DMS53 (cell line): ENCODE results near the gene CADPS2.
A peak's percentile ranks its signal among the peaks of the same experiment; 100 is the strongest.

Experiments
- DNase-seq: peaks from one replicate; lab custom pipeline; 2025; lab: John Stamatoyannopoulos, UW

Gene CADPS2

GRCh38 chr7:122525355-122525754 is 360.9 kb downstream of the CADPS2 start:
- DNase-seq = no peak

GRCh38 chr7:122521767-122522166 is 364.5 kb downstream of the CADPS2 start:
- no peak for DNase-seq

GRCh38 chr7:122520971-122521555 is 365.2 kb downstream of the CADPS2 start:
- DNase-seq = no peak

GRCh38 chr7:122518488-122518887 is 367.8 kb downstream of the CADPS2 start:
- DNase-seq = peak; percentile 35

- no peak for DNase-seq
These were observed 368.7 kb downstream of the CADPS2 start for GRCh38 chr7:122517576-122517975.

- peak; percentile 71 for DNase-seq
These were observed 370.9 kb downstream of the CADPS2 start for GRCh38 chr7:122515404-122515803.

- no peak for DNase-seq
These were observed 375.0 kb downstream of the CADPS2 start for GRCh38 chr7:122511268-122511667.

DNA sequence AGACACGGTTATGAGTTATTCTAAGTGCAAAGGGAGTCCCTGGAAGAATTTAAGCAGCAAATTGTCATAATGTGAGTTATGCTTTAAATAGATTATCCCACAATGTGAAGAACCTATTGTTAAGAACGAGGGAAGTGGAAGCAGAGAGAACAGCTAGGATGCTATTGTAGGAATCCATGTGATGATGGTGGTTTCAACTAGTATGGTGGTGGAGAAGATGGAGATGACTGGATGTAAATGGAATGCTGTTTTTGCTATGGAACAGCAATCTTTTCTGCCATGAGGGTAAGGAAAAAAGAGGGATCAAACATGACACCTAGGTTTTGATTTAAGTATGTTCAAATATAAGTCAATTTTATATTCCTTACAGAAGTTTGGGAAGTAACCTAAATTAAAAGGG is 378.7 kb downstream of the CADPS2 start:
- DNase-seq = no peak

- no peak for DNase-seq
These were observed 394.3 kb downstream of the CADPS2 start for GRCh38 chr7:122492007-122492406.

DNA sequence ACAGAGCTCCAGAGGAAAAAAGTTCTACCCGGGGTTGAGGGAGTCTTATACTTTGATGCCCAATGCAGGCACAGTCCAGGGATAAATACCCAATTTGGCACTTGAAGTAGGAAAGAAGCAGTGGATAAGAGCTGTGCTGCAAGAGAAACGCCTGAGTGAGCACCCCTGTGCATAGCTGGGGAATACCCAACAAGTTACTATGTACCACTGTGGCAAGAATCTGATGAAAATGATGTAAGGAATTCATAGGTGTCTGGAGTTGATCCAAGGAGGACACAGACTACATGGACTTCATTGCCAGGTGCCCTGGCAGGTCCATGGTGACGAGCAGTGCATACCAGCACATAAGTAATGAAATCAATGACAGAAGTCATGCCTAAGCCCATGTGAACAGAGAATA is 398.0 kb downstream of the CADPS2 start:
- DNase-seq = no peak

DNA sequence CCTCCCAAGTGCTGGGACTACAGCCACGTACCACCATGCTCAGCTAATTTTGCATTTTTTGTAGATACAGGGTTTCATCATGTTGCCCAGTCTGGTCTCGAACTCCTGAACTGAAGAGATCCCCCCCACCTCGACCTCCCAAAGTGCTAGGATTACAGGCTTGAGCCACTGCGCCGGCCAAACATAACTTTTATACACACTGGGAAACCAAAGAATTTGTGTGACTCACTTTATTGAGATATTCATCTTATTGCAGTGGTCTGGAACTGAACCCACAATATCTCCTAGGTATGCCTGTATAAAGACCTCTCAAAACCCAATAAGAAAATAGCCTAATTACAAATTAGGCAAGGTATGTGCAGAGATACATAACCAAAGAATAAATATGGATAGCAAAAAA is 399.1 kb downstream of the CADPS2 start:
- DNase-seq = no peak

DNA sequence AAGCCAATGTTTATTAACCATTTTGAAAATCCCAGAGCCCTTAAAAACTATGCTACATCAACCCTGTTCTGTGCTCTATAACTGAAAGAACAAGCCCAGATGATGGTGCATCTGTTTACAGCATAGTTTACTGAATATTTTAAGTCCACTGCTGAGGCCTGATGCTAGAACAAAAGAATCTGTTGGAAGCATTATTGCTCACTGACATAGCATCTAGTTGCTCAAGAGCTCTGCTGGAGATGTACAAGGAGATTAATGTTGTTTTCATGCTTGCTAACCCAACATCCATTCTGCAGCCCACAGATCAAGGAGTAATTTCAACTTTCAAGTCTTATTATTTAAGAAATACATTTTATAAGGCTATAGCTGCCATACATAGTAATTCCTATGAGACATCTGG is 400.4 kb downstream of the CADPS2 start:
- no peak for DNase-seq

DNA sequence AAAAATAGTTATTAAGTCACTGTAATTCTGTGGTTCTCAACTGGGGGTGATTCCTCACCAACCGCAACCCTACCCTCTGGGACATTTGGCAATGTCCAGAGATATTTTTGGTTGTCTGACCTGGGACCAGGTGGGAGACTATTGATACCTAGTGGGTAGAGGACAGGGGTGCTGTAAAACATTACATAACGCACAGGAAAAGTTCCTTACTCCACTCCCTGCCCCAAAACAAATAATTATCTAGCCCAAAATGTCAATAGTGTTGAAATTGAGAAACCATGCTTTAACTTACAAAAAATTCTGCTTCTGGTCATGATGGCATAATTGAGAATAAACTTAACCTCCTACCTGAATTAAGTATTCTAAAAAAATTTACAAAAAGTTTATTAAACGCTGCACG is 404.0 kb downstream of the CADPS2 start:
- DNase-seq = no peak

DNA sequence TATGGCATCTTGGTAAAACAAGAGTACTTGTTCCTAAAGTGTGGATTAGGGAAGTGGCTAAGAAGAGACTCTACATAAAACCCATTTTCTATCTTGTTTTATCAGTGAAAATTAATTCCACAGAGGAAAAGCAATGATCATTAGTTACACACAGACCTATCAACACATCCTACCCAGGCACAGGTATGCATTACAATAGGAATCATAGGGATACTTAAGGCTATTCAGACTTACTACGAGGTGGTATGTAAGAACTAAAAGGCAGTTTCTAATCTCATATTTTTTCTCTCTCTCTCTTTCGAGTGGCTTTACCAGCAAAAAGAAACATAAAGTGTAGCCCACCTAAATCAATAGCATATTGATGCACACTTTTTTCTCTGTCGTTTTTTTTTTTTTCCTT is 415.4 kb downstream of the CADPS2 start:
- no peak for DNase-seq

GRCh38 chr7:122468945-122469344 is 417.3 kb downstream of the CADPS2 start:
- DNase-seq = no peak

DNA sequence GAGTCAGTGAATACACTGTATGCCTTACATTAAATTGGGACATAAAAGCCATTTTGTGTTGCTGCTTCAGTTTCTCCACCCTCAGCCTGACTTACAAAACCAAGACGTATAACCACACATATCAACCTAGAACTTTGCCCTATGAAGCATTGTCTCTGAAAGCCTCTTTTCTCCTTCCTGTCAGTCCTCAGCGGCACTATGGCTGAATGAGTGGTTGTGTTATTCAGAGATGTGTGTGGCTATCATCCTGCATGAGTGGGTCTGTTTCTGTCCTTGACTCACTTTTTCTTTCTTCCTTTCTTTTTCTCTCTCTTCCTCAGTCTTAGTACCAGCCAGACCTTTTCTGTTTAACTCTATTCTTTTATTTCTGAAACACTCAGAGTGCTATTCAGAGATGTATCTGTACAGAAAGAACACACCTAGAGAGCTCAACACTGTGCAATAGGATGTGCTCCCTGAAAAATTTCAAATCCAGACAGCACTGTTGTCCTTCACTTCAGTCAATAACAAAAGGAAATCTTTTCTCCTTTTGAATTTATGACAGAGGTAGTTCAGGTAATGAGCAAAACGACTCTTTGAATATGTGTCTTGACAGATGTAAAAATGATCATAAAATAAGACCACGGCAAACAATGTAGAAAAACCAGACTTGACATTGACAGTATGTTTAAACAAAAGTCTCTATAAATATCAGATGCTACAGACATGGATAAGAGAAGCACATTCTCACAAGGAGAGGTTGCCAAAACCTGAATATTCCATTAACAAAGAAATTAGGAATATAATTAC is 418.4 kb downstream of the CADPS2 start:
- no peak for DNase-seq

- DNase-seq = no peak
These were observed 421.0 kb downstream of the CADPS2 start for GRCh38 chr7:122465296-122465695.

DNA sequence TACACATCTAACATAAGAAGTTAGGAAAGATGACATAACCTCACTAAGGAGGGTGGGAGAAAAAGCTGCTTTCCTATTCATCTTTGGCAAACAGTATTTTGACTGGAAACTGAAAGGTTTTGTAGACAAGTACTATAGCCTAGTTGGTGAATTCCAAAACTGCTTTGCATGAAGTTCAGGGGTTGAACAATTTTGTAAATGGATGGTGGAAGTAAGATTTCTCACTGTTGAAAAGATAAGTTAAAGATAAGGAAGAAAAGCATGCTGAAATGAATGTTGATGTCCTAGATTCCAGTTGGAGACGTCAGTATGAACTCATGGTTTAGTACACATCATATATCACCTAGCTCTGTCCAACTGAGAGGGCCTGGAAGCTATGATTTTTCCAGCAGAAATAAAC is 422.6 kb downstream of the CADPS2 start:
- DNase-seq = no peak

DNA sequence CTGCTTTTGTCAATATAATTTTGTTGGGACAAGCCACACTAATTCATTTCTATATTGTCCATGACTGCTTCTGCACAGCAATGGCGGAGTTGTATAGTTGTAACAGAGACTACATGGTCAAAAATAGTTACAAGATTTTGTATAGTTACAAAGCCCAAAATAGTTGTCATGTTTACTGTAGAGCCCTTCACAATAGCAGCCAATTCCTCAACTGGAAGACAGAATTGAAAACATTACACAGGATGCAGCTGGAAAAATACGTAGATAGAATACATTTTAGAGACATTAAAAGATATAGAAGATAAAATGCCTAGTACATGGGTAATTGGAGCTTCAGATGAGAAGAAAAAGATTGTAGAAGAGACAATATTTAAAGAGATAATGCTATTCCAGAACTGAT is 425.3 kb downstream of the CADPS2 start:
- no peak for DNase-seq

GRCh38 chr7:122457969-122458368 is 428.3 kb downstream of the CADPS2 start:
- no peak for DNase-seq

DNA sequence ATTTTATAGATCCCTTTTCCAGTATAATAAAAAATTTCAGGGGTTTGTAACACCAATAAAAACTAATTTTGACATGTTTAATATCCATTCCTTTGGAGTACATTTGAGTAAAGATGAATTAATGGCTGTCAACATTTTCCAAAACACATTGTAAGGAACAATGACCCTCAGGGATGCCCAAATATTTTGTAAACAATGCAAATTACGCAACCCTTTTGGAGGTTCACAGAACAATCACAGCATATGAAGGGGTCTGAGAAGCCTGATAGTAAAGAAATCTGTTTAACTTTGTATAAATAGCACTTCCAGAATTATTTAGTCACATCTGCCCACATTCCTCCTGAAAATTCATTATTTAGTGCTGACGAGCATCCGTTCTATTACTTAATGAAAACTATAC is 428.9 kb downstream of the CADPS2 start:
- no peak for DNase-seq

- peak; percentile 69 for DNase-seq
These were observed 431.3 kb downstream of the CADPS2 start for GRCh38 chr7:122454776-122455507.

- no peak for DNase-seq
These were observed 432.8 kb downstream of the CADPS2 start for GRCh38 chr7:122453432-122453831.
